ENCODE measurements around the gene PLB1.

Gene PLB1, protein sequence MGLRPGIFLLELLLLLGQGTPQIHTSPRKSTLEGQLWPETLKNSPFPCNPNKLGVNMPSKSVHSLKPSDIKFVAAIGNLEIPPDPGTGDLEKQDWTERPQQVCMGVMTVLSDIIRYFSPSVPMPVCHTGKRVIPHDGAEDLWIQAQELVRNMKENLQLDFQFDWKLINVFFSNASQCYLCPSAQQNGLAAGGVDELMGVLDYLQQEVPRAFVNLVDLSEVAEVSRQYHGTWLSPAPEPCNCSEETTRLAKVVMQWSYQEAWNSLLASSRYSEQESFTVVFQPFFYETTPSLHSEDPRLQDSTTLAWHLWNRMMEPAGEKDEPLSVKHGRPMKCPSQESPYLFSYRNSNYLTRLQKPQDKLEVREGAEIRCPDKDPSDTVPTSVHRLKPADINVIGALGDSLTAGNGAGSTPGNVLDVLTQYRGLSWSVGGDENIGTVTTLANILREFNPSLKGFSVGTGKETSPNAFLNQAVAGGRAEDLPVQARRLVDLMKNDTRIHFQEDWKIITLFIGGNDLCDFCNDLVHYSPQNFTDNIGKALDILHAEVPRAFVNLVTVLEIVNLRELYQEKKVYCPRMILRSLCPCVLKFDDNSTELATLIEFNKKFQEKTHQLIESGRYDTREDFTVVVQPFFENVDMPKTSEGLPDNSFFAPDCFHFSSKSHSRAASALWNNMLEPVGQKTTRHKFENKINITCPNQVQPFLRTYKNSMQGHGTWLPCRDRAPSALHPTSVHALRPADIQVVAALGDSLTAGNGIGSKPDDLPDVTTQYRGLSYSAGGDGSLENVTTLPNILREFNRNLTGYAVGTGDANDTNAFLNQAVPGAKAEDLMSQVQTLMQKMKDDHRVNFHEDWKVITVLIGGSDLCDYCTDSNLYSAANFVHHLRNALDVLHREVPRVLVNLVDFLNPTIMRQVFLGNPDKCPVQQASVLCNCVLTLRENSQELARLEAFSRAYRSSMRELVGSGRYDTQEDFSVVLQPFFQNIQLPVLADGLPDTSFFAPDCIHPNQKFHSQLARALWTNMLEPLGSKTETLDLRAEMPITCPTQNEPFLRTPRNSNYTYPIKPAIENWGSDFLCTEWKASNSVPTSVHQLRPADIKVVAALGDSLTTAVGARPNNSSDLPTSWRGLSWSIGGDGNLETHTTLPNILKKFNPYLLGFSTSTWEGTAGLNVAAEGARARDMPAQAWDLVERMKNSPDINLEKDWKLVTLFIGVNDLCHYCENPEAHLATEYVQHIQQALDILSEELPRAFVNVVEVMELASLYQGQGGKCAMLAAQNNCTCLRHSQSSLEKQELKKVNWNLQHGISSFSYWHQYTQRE (N-terminal part only)

DNA sequence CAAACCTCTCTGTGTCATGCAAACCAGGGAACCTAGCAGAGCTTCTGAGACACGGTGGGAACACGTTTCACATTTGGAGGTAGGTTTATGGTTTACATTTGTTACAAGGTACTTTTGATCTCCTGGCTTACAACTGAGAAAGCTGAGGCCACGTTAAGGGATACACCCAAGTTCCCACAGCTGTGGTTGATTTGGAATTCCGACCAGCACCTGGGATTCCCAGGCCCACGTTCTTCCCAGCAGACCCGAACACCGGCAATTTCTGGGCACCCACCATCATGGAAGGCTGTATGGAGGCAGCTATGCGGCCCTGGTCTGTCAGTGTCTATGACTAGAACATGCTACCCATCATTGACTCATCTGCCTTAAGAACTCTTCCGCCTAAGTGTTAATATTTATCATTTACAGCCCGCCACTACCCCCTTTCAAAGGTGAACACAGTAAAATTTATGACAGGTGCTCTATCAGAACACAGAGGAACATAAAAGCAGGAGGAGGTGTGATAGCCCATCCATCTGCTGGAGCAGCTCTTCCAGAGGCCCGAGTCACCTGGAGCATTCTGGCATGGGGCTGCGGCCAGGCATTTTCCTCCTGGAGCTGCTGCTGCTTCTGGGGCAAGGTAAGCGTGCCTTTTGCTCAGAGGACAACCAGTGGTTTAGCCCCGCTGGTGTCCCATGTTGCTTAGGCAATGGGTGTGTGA is at the start of gene PLB1:
PLB1 (plus strand) TSS at position 510 of the 700 bp plus-strand sequence; CDS start at position 565, 55 bp downstream.
- Mint-ChIP-seq H3K4me1 (no peaks in the 10 kb centered on the region), H3K9me3 (no peaks in the 10 kb centered on the region), H3K27me3 (peaks cover 42% of the 10 kb centered on the region), H3K4me3 (no peak within 1 kb of the TSS), H3K27ac (no peak within 1 kb of the TSS), H3K36me3 (peaks cover 1% of the 10 kb centered on the region)
- CTCF ChIA-PET: interaction anchor here (0.8 kb wide), 1 partner anchor 744 kb away, joined by 3 read pairs; no protein-coding TSS in a partner anchor
- no peak for DNase-seq

DNA sequence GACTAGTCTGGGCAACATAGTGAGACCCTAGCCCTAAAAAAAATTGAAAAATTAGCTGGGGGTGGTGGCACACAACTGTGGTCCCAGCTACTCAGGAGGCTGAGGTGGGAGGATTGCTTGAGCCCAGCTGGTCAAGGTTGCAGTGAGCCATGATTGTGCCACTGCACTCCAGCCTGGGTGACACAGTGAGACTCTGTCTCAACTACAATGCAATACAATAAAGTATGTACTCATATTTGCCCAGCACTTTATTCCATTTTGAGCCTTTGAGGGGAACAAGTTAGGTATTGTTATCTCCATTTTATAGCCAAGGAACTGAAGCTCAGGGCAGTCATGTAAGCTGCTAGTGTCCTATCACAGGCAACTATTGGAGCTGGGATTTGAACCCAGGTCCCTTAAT is 49.3 kb upstream of the PLB1 start:
- Mint-ChIP-seq H3K27me3 (no peaks in the 10 kb centered on the region), H3K4me1 (peaks cover 38% of the 10 kb centered on the region), H3K9me3 (no peaks in the 10 kb centered on the region), H3K36me3 (no peaks in the 10 kb centered on the region), H3K27ac (no peak overlapping the region), H3K4me3 (no peak overlapping the region)
- CTCF ChIA-PET: interaction anchor here (0.8 to 1.3 kb wide), 5 partner anchors 19 to 763 kb away, joined by 3 to 4 read pairs (median 4); no protein-coding TSS in a partner anchor
- no peak for DNase-seq

DNA sequence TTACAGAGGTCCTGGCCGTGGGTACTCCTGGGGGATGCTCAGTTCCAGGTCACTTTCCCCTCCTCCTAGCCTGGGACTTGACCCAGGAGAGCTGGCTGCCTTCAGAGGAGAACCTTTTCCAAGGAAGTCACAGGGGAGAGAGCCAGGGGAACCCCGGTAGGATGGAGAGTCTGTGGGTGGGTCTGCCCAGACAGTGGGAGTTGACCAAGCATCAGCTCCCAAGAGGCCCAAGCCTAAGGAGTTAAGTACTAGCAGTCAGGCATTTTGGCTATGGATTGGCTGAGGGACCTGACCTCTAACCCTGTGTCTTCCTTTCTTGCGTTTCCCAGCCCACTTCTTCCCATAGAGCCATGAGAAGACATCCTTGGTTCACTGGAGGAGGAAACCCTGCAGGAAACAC is 48.8 kb upstream of the PLB1 start:
- H3K27me3 Mint-ChIP-seq: no peaks in the 10 kb centered on the region
- DNase-seq: no peak
- no peaks in the 10 kb centered on the region for H3K9me3 Mint-ChIP-seq
- H3K27ac Mint-ChIP-seq: no peak overlapping the region
- no peak overlapping the region for H3K4me3 Mint-ChIP-seq
- peaks cover 38% of the 10 kb centered on the region for H3K4me1 Mint-ChIP-seq
- H3K36me3 Mint-ChIP-seq: no peaks in the 10 kb centered on the region
- CTCF ChIA-PET: interaction anchor here (0.8 to 1.3 kb wide), 4 partner anchors 20 to 764 kb away, joined by 3 to 4 read pairs (median 4); no protein-coding TSS in a partner anchor

DNA sequence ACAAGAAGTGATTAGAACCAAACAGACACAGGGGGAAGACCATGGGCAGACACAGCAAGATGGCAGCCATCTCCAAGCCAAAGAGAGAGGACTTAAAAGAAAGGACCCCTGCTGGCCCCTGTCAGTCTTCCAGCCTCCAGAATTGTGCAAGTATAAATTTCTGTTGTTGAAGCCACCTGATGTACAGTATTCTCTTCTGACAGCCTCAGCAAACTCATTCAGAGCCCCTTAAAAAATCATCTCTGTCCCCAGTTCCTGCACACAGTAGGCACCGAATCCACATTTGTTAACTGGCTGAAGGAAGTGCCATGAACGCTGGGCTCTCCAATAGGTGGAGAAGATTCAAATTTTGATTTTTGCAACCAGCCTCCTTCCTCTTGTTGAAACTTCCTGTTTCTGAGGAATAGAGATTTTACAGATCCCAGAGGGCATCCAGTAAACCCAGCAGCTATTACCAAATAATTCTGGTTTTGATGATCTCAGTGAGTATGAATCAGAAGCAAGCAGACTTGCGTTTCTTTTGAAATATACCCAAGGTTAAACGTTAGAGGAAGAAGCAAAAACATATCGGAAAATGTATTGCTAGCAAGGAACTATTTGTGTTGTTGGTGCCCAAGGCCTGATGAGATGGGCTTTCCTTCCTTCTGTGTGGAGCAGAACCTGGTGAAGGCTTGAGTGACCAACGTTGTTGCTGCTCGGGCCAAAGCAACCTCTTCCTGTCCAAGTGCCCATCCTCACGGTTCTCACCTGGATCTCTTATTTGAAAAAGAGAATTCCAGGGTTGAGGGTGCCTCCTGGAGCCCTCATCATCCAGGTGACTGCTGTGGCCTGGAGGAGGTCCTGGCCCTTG is 47.7 kb upstream of the PLB1 start:
- H3K27ac Mint-ChIP-seq: no peak overlapping the region
- peaks cover 3% of the 10 kb centered on the region for H3K27me3 Mint-ChIP-seq
- no peaks in the 10 kb centered on the region for H3K36me3 Mint-ChIP-seq
- CTCF ChIA-PET: interaction anchor here (1.0 to 1.8 kb wide), 3 partner anchors 39 to 744 kb away, joined by 3 to 7 read pairs (median 3); no protein-coding TSS in a partner anchor
- DNase-seq: no peak
- no peaks in the 10 kb centered on the region for H3K9me3 Mint-ChIP-seq
- peaks cover 42% of the 10 kb centered on the region for H3K4me1 Mint-ChIP-seq
- H3K4me3 Mint-ChIP-seq: no peak overlapping the region

DNA sequence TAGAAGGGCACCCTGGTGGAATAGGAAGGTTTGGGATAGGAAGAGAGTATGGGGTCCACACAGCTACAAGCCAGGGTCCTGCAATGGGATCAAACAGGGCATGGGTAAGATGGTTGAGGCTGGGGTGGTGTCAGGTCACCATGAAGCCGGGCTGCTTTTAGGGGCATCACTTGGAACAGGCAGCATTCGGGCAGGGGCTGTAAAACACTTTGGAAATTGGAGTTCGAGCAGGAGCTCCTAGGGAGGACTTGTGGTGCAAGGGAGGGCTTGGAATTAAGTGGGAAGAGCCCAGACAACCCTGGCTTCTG is 47.1 kb upstream of the PLB1 start:
- H3K27me3 Mint-ChIP-seq: peaks cover 3% of the 10 kb centered on the region
- no peaks in the 10 kb centered on the region for H3K9me3 Mint-ChIP-seq
- peaks cover 42% of the 10 kb centered on the region for H3K4me1 Mint-ChIP-seq
- H3K36me3 Mint-ChIP-seq: no peaks in the 10 kb centered on the region
- no peak overlapping the region for H3K27ac Mint-ChIP-seq
- CTCF ChIA-PET: interaction anchor here (1.0 to 1.8 kb wide), 5 partner anchors 40 to 745 kb away, joined by 3 to 7 read pairs (median 6); partner anchors contain the start of gene FOSL2
- H3K4me3 Mint-ChIP-seq: no peak overlapping the region
- DNase-seq: no peak

DNA sequence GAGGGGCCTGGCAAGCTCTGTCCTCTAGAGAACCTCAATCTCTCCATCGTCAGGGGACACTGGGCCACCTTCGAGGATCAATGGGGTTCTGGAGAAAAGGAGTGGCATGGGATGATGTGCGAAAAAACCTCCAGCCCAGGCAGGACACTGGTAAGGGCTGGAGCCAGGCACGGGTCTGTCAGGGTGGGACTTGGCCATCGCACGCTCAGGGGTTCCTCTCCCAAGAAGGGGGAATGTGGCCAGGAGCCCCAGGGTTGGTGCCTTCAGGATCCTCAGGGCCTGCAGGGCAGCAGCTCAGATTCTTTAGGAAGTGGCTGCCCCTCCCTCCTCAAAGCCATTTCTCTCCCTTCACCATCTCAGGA is 46.8 kb upstream of the PLB1 start:
- H3K36me3 Mint-ChIP-seq: no peaks in the 10 kb centered on the region
- H3K4me3 Mint-ChIP-seq: no peak overlapping the region
- peaks cover 42% of the 10 kb centered on the region for H3K4me1 Mint-ChIP-seq
- H3K27me3 Mint-ChIP-seq: peaks cover 3% of the 10 kb centered on the region
- no peak for DNase-seq
- H3K9me3 Mint-ChIP-seq: no peaks in the 10 kb centered on the region
- H3K27ac Mint-ChIP-seq: no peak overlapping the region
- CTCF ChIA-PET: interaction anchor here (1.0 to 1.8 kb wide), 5 partner anchors 40 to 745 kb away, joined by 3 to 7 read pairs (median 6); partner anchors contain the start of gene FOSL2

DNA sequence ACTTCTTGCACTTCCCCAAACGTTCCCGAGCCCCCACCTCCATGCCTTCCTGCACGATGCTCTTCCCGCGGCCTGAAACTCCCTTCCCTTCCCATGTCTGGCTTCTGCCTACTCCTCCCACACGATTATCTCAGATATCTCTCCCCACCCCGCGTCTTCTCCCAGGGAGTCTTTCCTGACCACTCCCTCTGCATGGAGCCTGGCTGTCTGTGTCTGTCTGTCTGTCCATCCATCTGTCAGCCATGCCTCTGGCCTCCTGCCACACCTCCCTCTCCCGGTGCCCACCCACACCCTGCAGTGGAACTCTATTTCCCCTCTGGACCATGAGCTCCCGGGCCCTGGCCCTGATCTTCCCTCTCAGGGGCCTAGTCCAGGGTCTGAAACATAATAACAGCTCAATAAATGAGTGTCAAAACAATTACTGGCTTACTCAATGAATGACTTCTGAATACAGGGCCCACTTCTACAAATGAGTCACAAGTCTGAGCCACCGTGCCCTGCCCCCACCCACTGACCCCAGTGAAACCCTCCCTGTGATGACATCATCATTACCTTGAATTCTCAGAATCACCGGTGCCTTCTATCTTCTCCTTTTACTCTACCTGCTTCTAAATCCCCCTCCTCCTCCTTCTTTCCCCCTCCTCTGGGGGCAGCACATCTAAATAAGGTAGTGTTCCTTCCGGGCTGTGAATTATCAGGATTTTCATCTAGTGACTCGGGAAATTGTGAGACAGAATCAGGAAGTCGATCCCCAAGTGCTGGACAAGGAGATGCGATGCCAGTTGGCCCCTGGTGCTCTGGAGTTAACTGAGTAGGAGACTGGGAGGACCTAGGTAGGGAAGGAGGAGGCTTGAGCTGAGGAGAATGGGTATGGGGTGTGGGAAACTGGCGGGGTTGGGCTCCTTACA is 46.1 kb upstream of the PLB1 start:
- peaks cover 42% of the 10 kb centered on the region for H3K4me1 Mint-ChIP-seq
- no peak overlapping the region for H3K4me3 Mint-ChIP-seq
- CTCF ChIA-PET: interaction anchor here (1.0 to 1.8 kb wide), 5 partner anchors 41 to 746 kb away, joined by 3 to 7 read pairs (median 6); partner anchors contain the start of gene FOSL2
- H3K27me3 Mint-ChIP-seq: peaks cover 3% of the 10 kb centered on the region
- peak; percentile 72 for DNase-seq
- no peaks in the 10 kb centered on the region for H3K36me3 Mint-ChIP-seq
- H3K9me3 Mint-ChIP-seq: no peaks in the 10 kb centered on the region
- H3K27ac Mint-ChIP-seq: peak overlapping the region; percentile 66

DNA sequence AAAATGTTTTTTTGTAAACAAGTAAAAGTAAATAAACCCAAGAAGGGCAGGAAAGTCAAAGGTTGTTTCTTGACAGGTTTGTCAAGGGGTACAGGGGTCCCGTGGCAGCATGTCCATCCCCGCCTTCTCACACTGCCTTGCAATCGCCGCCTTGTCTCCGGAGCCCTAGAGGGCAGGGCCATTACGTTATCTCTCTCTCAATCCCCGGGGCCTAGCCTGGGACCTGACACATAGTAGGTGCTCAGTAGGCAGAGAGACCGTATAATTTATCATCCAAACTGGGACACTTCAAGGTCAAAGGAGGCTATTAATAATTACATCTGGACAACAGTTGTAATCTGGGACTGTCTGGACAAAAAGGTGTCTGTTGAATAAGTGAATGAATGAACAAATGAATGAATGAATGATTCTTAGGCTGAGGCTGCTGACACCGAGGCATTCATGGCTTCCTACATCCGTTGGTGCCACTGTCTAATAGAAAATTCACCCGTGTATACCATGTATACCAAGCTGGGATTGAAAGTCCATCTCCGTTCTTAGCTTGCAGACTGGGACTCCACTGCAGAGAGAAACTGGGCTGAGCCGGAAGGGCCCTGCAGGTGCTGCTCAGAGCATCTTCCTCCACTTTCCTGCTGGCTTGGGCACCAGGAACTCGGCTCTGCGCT is 44.8 kb upstream of the PLB1 start:
- peaks cover 42% of the 10 kb centered on the region for H3K4me1 Mint-ChIP-seq
- H3K4me3 Mint-ChIP-seq: no peak overlapping the region
- no peaks in the 10 kb centered on the region for H3K9me3 Mint-ChIP-seq
- H3K27me3 Mint-ChIP-seq: peaks cover 3% of the 10 kb centered on the region
- no peaks in the 10 kb centered on the region for H3K36me3 Mint-ChIP-seq
- CTCF ChIA-PET: interaction anchor here (1.0 kb wide), 2 partner anchors 50 to 747 kb away, joined by 3 read pairs; no protein-coding TSS in a partner anchor
- H3K27ac Mint-ChIP-seq: no peak overlapping the region
- DNase-seq: no peak

DNA sequence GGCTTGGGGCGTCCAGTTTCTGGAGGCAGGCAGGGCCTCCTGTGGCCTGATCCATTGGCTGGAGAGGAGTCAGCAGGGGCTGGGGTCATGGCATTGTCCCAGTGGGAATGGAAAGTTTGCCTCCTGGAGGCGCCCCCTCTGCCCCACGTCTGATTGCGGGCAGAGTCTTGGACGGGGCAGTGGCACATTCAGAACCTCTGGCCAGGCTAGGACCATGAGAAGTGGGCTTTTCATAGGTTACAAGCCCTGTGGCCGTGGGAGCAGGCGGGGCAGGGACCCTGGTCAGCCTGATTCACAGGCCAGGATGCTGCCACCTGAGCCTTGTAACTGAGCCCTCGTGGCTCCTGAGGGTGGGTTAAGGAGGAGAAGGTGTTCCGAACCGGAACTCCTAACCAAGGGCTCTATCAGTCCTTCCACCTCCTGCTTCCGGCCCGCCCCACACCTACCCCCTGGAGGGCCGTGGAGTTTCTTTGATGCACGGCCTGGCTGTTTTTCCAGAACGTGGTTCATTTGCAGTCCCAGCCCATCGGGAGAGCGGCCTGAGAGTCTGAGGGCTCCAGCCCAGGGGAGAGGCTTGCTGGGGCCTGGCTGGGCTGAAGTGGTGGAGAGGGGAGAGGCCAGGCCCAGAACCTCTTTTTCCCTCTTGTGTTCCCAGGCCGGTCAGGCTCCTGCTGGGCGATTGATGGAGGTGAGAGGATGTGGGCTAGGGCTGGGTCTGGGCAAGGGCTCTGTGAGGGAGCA is 43.9 kb upstream of the PLB1 start:
- H3K4me1 Mint-ChIP-seq: peaks cover 42% of the 10 kb centered on the region
- CTCF ChIA-PET: interaction anchor here (1.0 to 2.6 kb wide), 8 partner anchors 7 to 749 kb away, joined by 3 to 24 read pairs (median 4); no protein-coding TSS in a partner anchor
- H3K27ac Mint-ChIP-seq: no peak overlapping the region
- H3K27me3 Mint-ChIP-seq: peaks cover 3% of the 10 kb centered on the region
- H3K9me3 Mint-ChIP-seq: no peaks in the 10 kb centered on the region
- H3K36me3 Mint-ChIP-seq: no peaks in the 10 kb centered on the region
- H3K4me3 Mint-ChIP-seq: no peak overlapping the region
- DNase-seq: no peak

DNA sequence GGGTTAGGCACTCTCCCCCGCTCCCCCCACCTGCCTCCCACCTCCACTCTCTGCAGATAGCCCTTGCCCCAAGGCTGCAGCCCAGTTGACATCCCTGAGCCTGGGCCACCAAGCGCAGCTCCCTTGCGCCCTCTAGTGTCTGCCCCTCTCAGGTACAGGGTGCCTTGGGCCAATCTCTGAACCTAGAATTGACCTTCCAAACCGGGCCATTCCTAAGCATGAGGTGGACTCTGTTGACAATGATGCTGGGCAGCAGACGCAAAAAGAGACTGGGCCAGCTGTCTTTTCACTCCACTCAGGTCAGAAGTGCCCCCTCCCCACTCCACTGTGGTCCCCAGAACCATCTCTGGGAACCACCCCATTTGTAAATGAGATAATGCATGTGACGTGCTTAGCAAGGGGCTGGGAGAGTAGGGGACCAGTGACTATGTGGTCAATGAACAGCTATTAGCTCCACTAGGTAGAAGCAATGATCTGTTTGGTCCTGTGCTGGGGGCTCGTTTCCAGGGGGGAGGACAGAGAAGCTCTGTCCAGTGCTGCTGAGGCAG is 43.3 kb upstream of the PLB1 start:
- Mint-ChIP-seq H3K9me3 (no peaks in the 10 kb centered on the region), H3K4me1 (peaks cover 42% of the 10 kb centered on the region), H3K4me3 (no peak overlapping the region), H3K36me3 (no peaks in the 10 kb centered on the region), H3K27ac (no peak overlapping the region), H3K27me3 (peaks cover 3% of the 10 kb centered on the region)
- CTCF ChIA-PET: interaction anchor here (0.7 to 2.6 kb wide), 14 partner anchors 8 to 749 kb away, joined by 3 to 24 read pairs (median 4); no protein-coding TSS in a partner anchor
- DNase-seq: peak; percentile 86

Measured in activated naive CD4-positive, alpha-beta T cell treated with anti-CD3 and anti-CD28 coated beads, Interleukin-2, amount 10 ng/mL, durations not matched to agents 7 days and 5 days (primary cell).